CD14-positive monocyte (primary cell): ENCODE results near the gene ZNF470. TPM values are rescaled to one million over a fixed set of nuclear protein-coding genes. Genes with fewer than 3 reads are reported as not detected.

Experiments used
- DNase-seq, 3 donors: peaks; one replicate each; pipeline ENCODE4 v3.0.0-alpha.2; 2011 to 2022
- H2AFZ ChIP-seq: 2 replicates; pipeline ENCODE4 v1.6.0; 2012; ENCODE audit warnings: mild to moderate bottlenecking, low read depth, low read length, inconsistent platforms; ENCODE audit not compliant: insufficient read depth, poor library complexity, severe bottlenecking
- H3K27ac ChIP-seq, 2 donors: 1 replicate in 1 of 2; 2 replicates in 1 of 2; pipeline ENCODE4 v1.5.1; 2012 to 2013; ENCODE audit warnings: low read length in 2 of 2, control low read depth in 1 of 2, inconsistent platforms in 1 of 2, low read depth in 1 of 2, mild to moderate bottlenecking in 1 of 2
- H3K27me3 ChIP-seq, 2 donors: one replicate each; pipeline versions ENCODE4 v1.6.0 to v1.6.1; 2011 to 2013; ENCODE audit warnings: low read length in 2 of 2; ENCODE audit not compliant: control insufficient read depth in 2 of 2, insufficient read depth in 2 of 2
- H3K36me3 ChIP-seq, 2 donors: replicated peaks in 1 of 2; 1 replicate in 1 of 2; 2 replicates in 1 of 2; pipeline versions ENCODE4 v1.5.1 to v1.6.1; 2012 to 2013; ENCODE audit warnings: low read length in 2 of 2, control low read depth in 1 of 2, inconsistent platforms in 1 of 2, mild to moderate bottlenecking in 1 of 2; ENCODE audit not compliant: insufficient read depth in 2 of 2, control insufficient read depth in 1 of 2
- H3K4me1 ChIP-seq, 2 donors: 1 replicate in 1 of 2; 2 replicates in 1 of 2; pipeline versions ENCODE4 v1.5.1 to v1.6.1; 2012 to 2013; ENCODE audit warnings: low read length in 2 of 2, control low read depth in 1 of 2, inconsistent platforms in 1 of 2, mild to moderate bottlenecking in 1 of 2, moderate library complexity in 1 of 2; ENCODE audit not compliant: insufficient read depth in 2 of 2, control insufficient read depth in 1 of 2
- H3K4me2 ChIP-seq: replicated peaks from 2 replicates; pipeline ENCODE3; 2012; ENCODE audit warnings: low read length, moderate library complexity, mild to moderate bottlenecking; ENCODE audit not compliant: poor library complexity, severe bottlenecking; ENCODE audit errors: extremely low read depth
- H3K4me3 ChIP-seq, 3 experiments: fragments of 200-600 bp in 1 of 3; sonication (generic) in 1 of 3; replicated peaks in 1 of 3; 1 replicate in 2 of 3; 2 replicates in 1 of 3; pipeline ENCODE4 v1.5.1; 2011 to 2013; ENCODE audit warnings: low read length in 3 of 3, mild to moderate bottlenecking in 3 of 3, control low read depth in 2 of 3, low read depth in 2 of 3, inconsistent platforms in 1 of 3, moderate library complexity in 1 of 3
- H3K79me2 ChIP-seq: 2 replicates; pipeline ENCODE4 v1.6.0; 2012; ENCODE audit warnings: mild to moderate bottlenecking, control low read depth, inconsistent platforms, low read length, moderate library complexity; ENCODE audit not compliant: insufficient read depth
- H3K9ac ChIP-seq: 2 replicates; pipeline ENCODE4 v1.6.0; 2017; ENCODE audit warnings: low read length, mild to moderate bottlenecking; ENCODE audit not compliant: insufficient read depth, poor library complexity, severe bottlenecking
- H3K9me3 ChIP-seq, 2 donors: replicated peaks in 1 of 2; 1 replicate in 1 of 2; 2 replicates in 1 of 2; pipeline versions ENCODE4 v1.5.1 to v1.6.1; 2012 to 2013; ENCODE audit warnings: low read length in 2 of 2, control low read depth in 1 of 2; ENCODE audit not compliant: control insufficient read depth in 1 of 2, insufficient read depth in 1 of 2
- H4K20me1 ChIP-seq: 2 replicates; pipeline ENCODE4 v1.6.0; 2012; ENCODE audit warnings: mild to moderate bottlenecking, low read length, control low read depth, moderate library complexity; ENCODE audit not compliant: insufficient read depth
- H3K27ac Mint-ChIP-seq, 7 donors: one replicate each; pipeline ENCODE4 v1.8.0; 2020; ENCODE audit warnings: mild to moderate bottlenecking in 7 of 7, mixed read lengths in 7 of 7, moderate library complexity in 6 of 7, inconsistent platforms in 2 of 7
- H3K27me3 Mint-ChIP-seq, 3 donors: one replicate each; pipeline ENCODE4 v1.8.0; 2021 to 2022; ENCODE audit warnings: low read depth in 3 of 3, mild to moderate bottlenecking in 3 of 3, mixed read lengths in 3 of 3, moderate library complexity in 3 of 3, inconsistent platforms in 1 of 3
- H3K36me3 Mint-ChIP-seq, 2 donors: one replicate each; pipeline ENCODE4 v1.8.0; 2020; ENCODE audit warnings: mixed read lengths in 2 of 2, inconsistent platforms in 1 of 2, mild to moderate bottlenecking in 1 of 2
- H3K4me1 Mint-ChIP-seq: one replicate; pipeline ENCODE4 v1.8.0; 2020; ENCODE audit warnings: mild to moderate bottlenecking, mixed read lengths
- H3K4me3 Mint-ChIP-seq, 2 donors: one replicate each; pipeline ENCODE4 v1.8.0; 2020; ENCODE audit warnings: mild to moderate bottlenecking in 2 of 2, mixed read lengths in 2 of 2, moderate library complexity in 1 of 2
- H3K9me3 Mint-ChIP-seq, 7 donors: one replicate each; pipeline ENCODE4 v1.8.0; 2020 to 2022; ENCODE audit warnings: mixed read lengths in 7 of 7, mild to moderate bottlenecking in 6 of 7, moderate library complexity in 6 of 7, inconsistent platforms in 2 of 7
- WGBS: methylation state at CpG from one replicate; pipeline ENCODE4 v1.1.5; 2013; ENCODE audit warnings: missing lambda C conversion rate; ENCODE audit not compliant: insufficient coverage; 5-methylcytosine and 5-hydroxymethylcytosine counted together
- intact Hi-C, 2 donors: fragments of 100-400 bp; cut with micrococcal nuclease; formaldehyde crosslinking; loops; one replicate each; pipeline versions ENCODE4 v1.15.0 to v1.15.1; 2023
- polyA plus RNA-seq, 3 donors: library from polyadenylated mRNA; depleted of rRNA in 1 of 3; unstranded in 2 of 3; stranded (reverse) in 1 of 3; fragments of 300-500 nt in 2 of 3; fragments of >200 nt in 1 of 3; fragmentation: Illumina TruSeq in 2 of 3; gene quantifications; 1 replicate in 2 of 3; 2 replicates in 1 of 3; pipeline ENCODE4 v1.2.3, GENCODE V29; 2012 to 2021
- TF ChIP-seq, protein P1 (sequence below): fragments of 200-600 bp; IDR thresholded peaks from one replicate; pipeline ENCODE4 v1.8.0; 2022; ENCODE audit warnings: antibody characterized with exemption, mild to moderate bottlenecking

ZNF470 gene
- polyA plus RNA-seq, 3 donors, result 0.31 to 0.81 (median 0.40) TPM

DNA sequence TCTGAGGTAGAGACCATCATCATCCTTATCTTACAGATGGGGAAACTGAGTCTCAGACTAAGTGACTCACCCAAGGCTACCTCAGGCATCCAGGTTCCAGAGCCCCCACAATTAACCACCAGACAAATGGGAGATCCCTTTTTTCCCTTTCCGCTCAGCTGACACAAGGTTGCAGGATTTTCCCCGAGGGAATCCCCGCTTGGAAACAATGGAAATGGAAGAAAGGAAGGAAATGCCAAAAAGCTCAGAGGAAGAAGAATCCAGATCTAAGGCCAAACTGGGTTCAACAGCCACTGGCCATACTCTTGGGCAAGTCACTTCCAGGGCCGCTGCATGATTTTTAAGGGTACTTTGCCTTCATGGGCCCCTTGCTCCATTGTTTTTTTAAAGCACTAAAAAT lies 29.4 kb downstream of the ZNF470 start:
- H3K27ac Mint-ChIP-seq, result no peak overlapping the region
- H3K9me3 ChIP-seq, result peaks cover 47 to 54% of the 10 kb centered on the region in 2 donors
- H3K4me2 ChIP-seq, result no peak overlapping the region

DNA sequence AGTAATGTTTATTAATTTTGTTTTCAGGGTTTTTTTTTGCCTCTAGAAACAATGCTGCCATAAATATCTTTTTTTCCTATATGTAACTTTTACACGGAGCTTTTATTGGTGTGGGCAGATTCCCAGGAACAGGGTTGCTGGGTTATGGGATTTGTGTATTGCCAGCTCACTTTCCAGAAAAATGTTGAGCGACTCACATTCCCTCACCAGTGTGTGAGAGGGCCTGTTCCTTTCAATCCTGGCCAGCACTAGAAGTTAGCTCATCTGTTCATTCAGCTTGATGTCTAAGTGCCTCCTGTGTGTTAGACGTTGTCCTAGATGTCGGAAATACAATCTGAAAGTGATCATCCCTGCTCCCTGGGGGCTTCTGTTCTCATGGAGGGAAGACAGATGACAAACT lies 30.4 kb downstream of the ZNF470 start:
- Histone ChIP-seq H3K27ac (no peak overlapping the region), H2AFZ (no peak overlapping the region), H3K79me2 (peaks cover 12% of the 10 kb centered on the region), H3K4me1 (peaks cover 13 to 17% of the 10 kb centered on the region in 2 donors), H3K9ac (no peak overlapping the region), H3K4me3 (no peak overlapping the region), H4K20me1 (no peaks in the 10 kb centered on the region), H3K27me3 (no peaks in the 10 kb centered on the region), H3K36me3 (peaks cover 6 to 20% of the 10 kb centered on the region in 2 donors), H3K4me2 (no peak overlapping the region), H3K9me3 (peaks cover 47 to 55% of the 10 kb centered on the region in 2 donors)
- H3K27ac Mint-ChIP-seq, result no peak overlapping the region
- TF ChIP-seq, protein P1, sequence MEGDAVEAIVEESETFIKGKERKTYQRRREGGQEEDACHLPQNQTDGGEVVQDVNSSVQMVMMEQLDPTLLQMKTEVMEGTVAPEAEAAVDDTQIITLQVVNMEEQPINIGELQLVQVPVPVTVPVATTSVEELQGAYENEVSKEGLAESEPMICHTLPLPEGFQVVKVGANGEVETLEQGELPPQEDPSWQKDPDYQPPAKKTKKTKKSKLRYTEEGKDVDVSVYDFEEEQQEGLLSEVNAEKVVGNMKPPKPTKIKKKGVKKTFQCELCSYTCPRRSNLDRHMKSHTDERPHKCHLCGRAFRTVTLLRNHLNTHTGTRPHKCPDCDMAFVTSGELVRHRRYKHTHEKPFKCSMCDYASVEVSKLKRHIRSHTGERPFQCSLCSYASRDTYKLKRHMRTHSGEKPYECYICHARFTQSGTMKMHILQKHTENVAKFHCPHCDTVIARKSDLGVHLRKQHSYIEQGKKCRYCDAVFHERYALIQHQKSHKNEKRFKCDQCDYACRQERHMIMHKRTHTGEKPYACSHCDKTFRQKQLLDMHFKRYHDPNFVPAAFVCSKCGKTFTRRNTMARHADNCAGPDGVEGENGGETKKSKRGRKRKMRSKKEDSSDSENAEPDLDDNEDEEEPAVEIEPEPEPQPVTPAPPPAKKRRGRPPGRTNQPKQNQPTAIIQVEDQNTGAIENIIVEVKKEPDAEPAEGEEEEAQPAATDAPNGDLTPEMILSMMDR, result no peak
- H3K4me3 Mint-ChIP-seq, result no peak overlapping the region
- H3K27me3 Mint-ChIP-seq, result no peaks in the 10 kb centered on the region
- intact Hi-C loops, result no loop called here
- peaks cover 43 to 76% (median 55%) of the 10 kb centered on the region in 7 donors for H3K9me3 Mint-ChIP-seq
- H3K36me3 Mint-ChIP-seq, result peaks cover 31 to 45% of the 10 kb centered on the region in 2 donors
- H3K4me1 Mint-ChIP-seq, result peaks cover 14% of the 10 kb centered on the region
- WGBS, result 100% methylated on average over 2 of the region's 4 CpGs
- DNase-seq, result no peak

More for the DNA sequence above, 29.4 kb downstream of the ZNF470 start:
- TF ChIP-seq, protein P1, result no peak
- intact Hi-C loops, result no loop called here
- Histone ChIP-seq H3K27me3 (no peaks in the 10 kb centered on the region), H3K9ac (no peak overlapping the region), H3K27ac (no peak overlapping the region), H3K79me2 (peaks cover 12% of the 10 kb centered on the region), H3K4me1 (peaks cover 13 to 17% of the 10 kb centered on the region in 2 donors), H3K4me3 (no peak overlapping the region), H3K36me3 (peaks cover 4 to 11% of the 10 kb centered on the region in 2 donors), H2AFZ (no peak overlapping the region), H4K20me1 (no peaks in the 10 kb centered on the region)
- Mint-ChIP-seq H3K9me3 (peaks cover 43 to 71% (median 55%) of the 10 kb centered on the region in 7 donors), H3K4me1 (peaks cover 14% of the 10 kb centered on the region), H3K27me3 (no peaks in the 10 kb centered on the region), H3K36me3 (peaks cover 23 to 36% of the 10 kb centered on the region in 2 donors), H3K4me3 (no peak overlapping the region)
- no CpG with 5 or more reads among the region's 4 CpGs for WGBS
- DNase-seq, result no peak
